AG04449 (cell line): ENCODE measurements around the gene PHYHIPL.
A peak's percentile ranks its signal among the peaks of the same experiment; 100 is the strongest.
"Not testable (repeated sequence)": the region's sequence is repeated elsewhere in the genome, so short reads cannot be mapped to it uniquely, and the experiment has no call there.

ENCODE experiments used
- CTCF ChIA-PET: fragments of 350-600 bp; formaldehyde crosslinking; extraction: SDS; loops from one replicate; lab custom pipeline; 2021; ENCODE audit warnings: antibody characterized with exemption; lab: Yijun Ruan, JAX
- POLR2A ChIA-PET: fragments of 400-600, 350-600 bp; formaldehyde crosslinking; extraction: SDS; loops from one replicate; lab custom pipeline; 2020; ENCODE audit warnings: antibody characterized with exemption, inconsistent platforms; lab: Yijun Ruan, JAX
- DNase-seq: peaks from one replicate; pipeline ENCODE4 v3.0.0-alpha.2; 2010; ENCODE audit warnings: low read depth, low spot score
- H3K4me3 ChIP-seq: 2 replicates; pipeline ENCODE4 v1.5.1; 2011; ENCODE audit warnings: low read depth, mild to moderate bottlenecking, control low read depth, low read length
- CTCF ChIP-seq: IDR thresholded peaks from one replicate; pipeline ENCODE4 v1.5.1; 2011; ENCODE audit warnings: mild to moderate bottlenecking, moderate library complexity, low read length, control low read depth, inconsistent platforms; ENCODE audit not compliant: insufficient read depth; ENCODE audit errors: missing control alignments

PHYHIPL gene

GRCh38 chr10:59229441-59229840, 53.0 kb downstream of the PHYHIPL start:
- ChIA-PET POLR2A (interaction anchor here (0.7 kb wide), 1 partner anchor 46 kb away, joined by 3 read pairs; no protein-coding TSS in a partner anchor), CTCF (no interaction called here)
- no peak for TF ChIP-seq CTCF
- DNase-seq, result no peak
- no peak overlapping the region for H3K4me3 ChIP-seq

GRCh38 chr10:59234194-59234593, 57.8 kb downstream of the PHYHIPL start:
- no peak for TF ChIP-seq CTCF
- no peak for DNase-seq
- H3K4me3 ChIP-seq, result no peak overlapping the region
- CTCF ChIA-PET, result interaction anchor here (2.1 to 2.9 kb wide), 2 partner anchors 283 to 346 kb away, joined by 8 to 14 read pairs; no protein-coding TSS in a partner anchor
- POLR2A ChIA-PET, result no interaction called here

GRCh38 chr10:59234816-59235429, 58.5 kb downstream of the PHYHIPL start:
- H3K4me3 ChIP-seq, result no peak overlapping the region
- peak; percentile 58 for TF ChIP-seq CTCF
- ChIA-PET CTCF (interaction anchor here (1.5 to 6.3 kb wide), 5 partner anchors 231 to 389 kb away, joined by 3 to 73 read pairs (median 20); no protein-coding TSS in a partner anchor), POLR2A (no interaction called here)
- DNase-seq, result no peak

GRCh38 chr10:59236064-59236697, 59.7 kb downstream of the PHYHIPL start:
- ChIA-PET POLR2A (no interaction called here), CTCF (interaction anchor here (0.5 to 6.3 kb wide), 12 partner anchors 15 to 455 kb away, joined by 3 to 73 read pairs (median 4); no protein-coding TSS in a partner anchor)
- no peak for TF ChIP-seq CTCF
- no peak overlapping the region for H3K4me3 ChIP-seq
- DNase-seq, result no peak

- ChIA-PET CTCF (interaction anchor here (0.8 to 6.3 kb wide), 4 partner anchors 228 to 456 kb away, joined by 3 to 73 read pairs (median 17); no protein-coding TSS in a partner anchor), POLR2A (no interaction called here)
- DNase-seq, result no peak
- TF ChIP-seq CTCF, result no peak
- H3K4me3 ChIP-seq, result no peak overlapping the region
Observed at GRCh38 chr10:59237775-59238174, 61.3 kb downstream of the PHYHIPL start.

GRCh38 chr10:59239108-59239507, 62.7 kb downstream of the PHYHIPL start:
- H3K4me3 ChIP-seq, DNase-seq, POLR2A ChIA-PET: not testable (repeated sequence)
- CTCF ChIA-PET, result interaction anchor here (0.9 to 6.3 kb wide), 5 partner anchors 226 to 385 kb away, joined by 3 to 73 read pairs (median 26); no protein-coding TSS in a partner anchor
